CD4-positive, alpha-beta T cell treated with Interleukin-6 for 4 hours (primary cell): ENCODE measurements around the gene KRT37.
"Not testable (repeated sequence)": the region's sequence is repeated elsewhere in the genome, so short reads cannot be mapped to it uniquely, and the experiment has no call there.

Source experiments
- DNase-seq: peaks from one replicate; pipeline ENCODE4 v3.0.0-alpha.2; 2020; ENCODE audit warnings: mixed read lengths

Gene KRT37

DNA sequence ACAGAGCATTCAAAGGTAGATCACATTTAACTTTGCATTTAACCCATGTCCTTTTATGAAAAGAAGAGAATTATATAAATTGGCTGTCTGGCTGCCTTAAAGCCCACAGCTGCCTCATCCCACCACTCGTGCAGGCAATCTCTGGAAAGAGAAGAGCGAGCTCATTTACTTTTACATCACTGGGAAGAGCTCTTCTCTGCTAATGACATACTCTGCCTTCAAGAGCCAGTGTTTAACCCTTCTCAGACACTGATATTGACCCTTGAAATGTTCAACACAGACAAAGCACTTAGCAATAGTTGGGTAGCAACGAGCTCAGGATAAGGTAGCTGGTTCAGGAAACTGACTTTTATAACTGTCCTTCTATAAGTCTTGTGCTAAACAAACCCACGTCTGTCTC lies 9.6 kb upstream of the KRT37 start:
- no peak for DNase-seq

DNA sequence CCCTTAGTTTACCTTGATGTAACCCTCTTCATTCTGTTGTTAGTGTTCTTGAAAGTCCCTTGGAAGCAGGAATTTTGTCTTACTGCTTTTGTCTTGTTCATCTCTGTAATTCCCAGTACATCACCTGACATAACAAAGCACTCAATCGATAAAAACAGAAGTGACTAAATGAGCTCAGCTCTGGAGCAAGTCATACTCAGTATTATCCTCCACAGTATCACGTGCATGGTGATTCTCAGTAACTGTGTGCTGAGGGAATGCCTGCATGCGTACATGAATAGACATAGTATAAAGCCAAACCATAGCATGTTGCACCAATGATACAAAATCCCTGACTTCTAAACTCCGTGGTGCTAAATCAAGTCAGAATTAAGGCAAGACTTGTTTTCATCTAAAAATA lies 9.2 kb upstream of the KRT37 start:
- DNase-seq: no peak

DNA sequence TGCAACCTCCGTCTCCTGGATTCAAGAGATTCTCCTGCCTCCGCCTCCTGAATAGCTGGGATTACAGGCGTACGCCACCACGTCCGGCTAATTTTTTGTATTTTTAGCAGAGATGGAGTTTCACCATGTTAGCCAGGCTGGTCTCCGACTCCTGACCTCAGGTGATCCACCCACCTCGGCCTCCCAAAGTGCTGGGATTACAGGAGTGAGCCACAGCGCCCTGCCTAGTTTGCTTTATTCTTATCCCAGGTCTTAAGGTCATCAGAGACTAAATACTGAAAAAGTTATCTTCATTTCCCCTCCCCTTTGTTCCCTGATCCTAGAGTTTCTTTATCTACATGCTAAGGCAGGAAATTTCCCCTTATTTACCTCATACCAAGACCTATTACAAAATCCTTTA lies 6.0 kb upstream of the KRT37 start:
- DNase-seq: not testable (repeated sequence)

DNA sequence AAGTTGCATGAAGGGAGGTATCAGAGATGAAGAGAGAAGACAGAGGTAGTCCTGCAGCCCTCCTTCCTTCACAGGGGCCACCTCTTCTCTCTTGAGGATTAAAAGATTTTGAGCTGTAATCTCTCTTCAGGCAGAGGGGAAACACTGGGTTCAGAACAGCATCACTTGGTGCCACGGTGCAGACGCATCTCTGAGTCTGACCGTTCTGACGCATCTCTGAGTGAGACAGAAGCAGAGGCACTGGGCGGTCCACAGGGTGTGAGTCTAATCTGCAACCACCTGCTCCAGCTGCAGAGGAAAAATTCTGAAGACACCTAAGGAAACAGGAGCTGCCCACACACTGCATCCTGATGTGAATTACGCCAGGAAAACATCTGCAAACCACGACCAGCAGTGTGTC lies 5.3 kb upstream of the KRT37 start:
- DNase-seq: no peak

DNA sequence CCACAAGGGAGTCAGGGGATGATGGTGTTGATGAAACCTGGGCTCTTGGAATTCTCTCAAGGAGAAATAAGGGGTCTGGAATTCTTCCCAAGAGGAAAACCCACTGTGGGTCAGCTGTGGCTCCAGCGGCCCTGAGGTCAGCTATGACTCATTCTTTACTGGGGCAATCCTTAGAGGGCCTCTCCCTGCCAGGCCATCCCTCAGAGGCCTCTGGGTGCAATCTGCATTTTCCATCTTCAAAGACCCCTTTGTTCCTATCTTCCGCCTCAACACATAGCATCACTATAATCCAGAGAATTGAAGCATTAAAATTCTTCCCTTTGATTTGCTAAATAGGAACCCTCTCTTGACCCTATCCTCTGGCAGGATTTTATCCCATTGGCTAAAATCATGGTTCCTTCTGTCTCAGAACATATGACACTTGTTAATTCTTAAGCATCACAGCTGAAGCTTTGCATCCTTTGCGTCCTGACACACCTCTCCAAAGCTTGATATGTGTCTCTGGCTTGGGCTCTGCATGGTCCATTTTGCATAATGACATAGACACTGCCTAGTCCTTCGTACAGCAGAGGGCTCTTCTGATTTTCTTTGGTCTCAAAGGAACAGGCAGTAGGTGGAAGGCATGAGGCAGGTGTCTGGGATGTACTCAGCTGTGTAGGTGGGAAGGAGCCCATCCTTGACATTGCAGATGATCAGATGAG lies 4.4 kb upstream of the KRT37 start:
- no peak for DNase-seq

DNA sequence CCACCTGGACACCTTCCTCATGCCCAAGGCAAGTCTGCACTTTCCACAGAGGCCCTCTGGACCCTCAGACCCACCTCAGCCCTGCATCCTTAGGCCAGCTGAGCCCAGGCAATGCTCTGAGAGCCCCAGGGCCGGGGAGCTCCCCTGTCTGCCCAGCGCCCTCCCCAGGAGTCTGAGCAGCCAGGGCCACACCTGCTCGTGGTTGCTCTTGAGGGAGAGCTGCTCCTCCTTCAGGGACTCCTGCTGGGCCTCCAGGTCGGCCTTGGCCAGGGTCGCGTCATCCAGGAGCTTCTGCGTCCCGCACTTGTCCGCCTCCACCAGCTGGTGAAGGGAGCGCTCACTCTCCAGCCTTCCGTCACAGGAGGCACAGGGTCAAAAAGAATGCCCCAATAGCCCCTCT lies 1.8 kb downstream of the KRT37 start:
- DNase-seq: not testable (repeated sequence)

DNA sequence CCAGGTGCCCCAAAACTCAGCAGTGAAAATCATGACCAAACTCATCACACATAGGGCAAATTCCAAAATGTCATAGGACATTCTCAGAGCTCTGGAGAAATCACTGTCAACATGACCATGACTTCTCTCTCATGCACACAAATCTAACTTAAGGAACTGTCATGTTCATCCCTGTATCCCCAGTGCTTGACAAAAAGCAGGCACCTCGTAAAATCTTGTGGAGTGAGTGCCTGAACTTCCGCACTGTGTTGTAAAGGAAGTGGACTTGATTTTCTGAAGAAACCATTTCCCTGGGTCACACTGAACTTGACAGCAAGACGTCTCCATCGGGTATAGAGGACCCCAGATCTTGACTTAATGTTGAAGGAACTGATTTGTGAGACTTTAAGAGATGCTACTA lies 2.8 kb downstream of the KRT37 start:
- no peak for DNase-seq

DNA sequence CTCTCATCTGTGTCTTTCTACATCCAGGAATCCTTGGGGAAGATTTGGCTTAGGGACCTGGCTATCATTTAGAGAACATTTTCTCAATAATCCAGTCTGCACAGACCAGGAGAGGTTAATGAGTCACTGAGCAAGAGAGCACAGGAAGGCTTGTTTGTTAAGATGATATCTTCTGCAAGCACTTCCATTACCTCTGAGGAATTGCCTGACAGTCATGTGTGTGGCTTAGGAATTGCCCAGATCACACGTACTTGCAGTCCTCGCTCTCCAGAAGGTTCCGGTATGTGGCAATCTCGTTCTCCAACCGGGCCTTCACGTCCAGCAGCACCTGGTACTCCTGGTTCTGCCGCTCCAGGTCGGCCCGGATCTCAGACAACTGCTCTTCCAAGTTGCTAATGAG lies 3.3 kb downstream of the KRT37 start:
- no peak for DNase-seq

DNA sequence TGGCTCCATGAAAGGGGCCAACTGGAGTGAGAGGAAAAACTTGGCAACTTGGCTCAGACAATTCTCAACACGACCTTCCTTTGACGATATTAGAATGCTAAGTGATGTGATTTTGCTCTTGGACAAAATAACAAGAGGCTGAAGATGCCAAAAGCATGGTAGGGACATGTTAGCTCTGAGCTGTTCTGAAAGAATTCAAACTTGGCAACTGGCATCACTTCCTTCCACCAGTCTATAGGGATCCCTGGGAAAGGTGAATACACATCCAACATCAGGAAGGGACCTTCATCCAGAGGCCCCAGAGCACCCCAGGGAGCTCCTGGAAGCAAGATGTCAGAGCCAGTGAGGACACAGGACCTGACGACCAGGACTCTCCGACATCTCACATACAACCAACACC lies 4.3 kb downstream of the KRT37 start:
- no peak for DNase-seq

DNA sequence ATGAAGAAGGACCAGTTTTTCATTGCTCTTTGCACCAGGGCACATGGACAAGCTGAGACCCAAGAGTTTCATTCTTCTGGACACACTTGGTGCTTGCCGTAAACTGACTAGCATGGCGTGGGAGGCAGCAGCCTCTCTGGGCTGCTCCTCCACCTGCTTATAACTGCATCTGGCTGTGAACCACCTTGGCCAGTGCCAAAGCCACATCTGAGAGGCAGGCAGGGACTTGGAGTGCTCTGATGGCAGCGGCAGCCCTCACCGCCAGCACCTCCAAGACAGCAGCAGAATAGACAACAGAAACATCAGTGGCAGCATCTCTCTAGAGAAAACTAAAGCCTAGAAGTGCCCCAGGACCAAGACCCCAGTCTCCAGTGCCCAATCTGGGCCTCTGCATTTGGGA lies 4.7 kb downstream of the KRT37 start:
- no peak for DNase-seq

DNA sequence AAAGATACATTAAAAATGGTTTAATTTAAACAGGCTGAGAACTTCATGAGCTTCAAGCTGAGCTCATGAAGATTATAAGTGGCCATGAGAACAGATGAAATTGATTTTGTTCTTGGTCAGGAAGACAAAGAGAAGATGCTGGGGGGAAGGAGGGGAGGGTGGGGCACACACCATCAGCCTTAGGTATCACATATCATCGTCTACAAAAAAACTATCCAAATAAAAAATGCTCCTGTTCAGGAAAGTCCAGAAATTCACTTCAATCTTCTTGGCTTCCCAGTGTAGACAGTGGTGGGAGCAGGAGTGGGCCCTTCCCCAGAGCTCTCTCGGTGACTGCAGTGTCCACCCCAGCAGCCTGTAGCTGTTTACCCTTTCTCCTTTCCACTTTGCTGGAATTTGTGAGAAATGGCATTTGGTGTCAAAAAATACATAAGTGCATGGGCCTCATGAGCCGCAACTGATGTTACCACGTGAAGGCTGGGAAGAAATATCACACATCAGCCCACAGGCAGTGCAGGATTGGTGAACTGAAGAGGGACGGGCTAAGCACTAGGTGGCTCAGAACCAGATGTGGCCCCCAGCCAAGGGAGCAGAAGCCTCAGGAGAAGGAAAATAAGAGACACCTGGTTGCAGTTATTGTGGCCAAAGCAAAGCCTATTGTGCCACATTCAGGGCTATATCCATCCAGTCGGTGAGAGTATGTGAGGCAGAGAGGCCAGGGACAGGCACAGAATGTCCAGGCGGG lies 6.1 kb downstream of the KRT37 start:
- DNase-seq: no peak

DNA sequence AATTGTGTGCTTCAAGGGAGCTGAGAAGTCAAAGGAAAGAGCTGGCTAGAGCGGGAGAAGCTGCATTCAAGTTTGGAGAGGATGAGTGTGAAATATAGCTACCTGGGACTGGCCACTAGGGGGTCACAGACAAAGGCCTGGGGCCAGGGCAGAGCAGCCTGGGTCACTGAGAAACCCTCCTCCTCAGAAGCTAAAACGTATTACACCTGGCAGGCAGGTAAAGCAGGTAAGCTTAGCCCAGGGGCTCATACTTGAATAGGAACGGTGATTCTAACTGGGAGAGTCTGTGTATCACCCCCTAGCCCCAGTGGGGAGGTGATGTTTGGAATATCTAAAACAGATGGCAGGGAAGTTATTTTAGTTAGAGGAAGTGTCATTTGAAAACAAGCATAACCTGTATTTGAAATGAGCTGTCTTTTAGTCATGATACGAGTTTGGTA lies 6.8 kb downstream of the KRT37 start:
- no peak for DNase-seq

DNA sequence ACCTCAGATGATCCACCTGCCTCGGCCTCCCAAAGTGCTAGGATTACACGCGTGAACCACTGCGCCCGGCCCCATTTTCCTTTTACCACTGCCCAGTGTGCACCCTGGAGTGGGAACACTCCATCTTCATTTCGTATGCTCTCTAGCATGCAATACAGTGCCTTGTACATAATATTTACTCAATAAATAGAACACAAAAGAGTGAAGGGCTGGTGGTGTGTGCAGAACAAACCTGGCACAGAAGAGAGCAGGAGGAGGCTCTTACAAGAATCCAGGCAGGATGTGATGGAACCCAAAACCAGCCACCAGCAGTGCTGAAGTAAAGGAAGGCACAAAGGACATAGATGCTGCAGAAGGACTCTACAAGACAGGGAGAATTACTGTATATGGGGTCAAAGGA lies 7.3 kb downstream of the KRT37 start:
- no peak for DNase-seq

DNA sequence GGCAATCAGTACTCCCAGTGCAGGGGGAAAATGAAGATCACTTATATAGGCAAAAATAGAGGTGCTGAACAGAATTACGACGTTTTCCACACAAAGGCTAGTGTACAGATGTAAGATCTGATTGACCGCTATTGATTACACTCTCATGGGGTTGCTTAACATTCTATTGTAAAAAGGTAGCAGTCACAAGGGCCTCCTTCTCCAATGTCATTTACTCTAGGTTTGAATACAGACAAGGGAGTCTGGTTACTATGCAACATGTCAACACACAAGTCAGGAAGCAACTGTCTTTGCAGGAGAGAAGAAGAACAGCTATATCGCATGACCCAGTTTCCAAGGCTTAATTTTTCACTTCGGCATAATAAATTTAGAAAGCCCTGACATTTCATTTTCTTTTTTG lies 7.9 kb downstream of the KRT37 start:
- DNase-seq: no peak

DNA sequence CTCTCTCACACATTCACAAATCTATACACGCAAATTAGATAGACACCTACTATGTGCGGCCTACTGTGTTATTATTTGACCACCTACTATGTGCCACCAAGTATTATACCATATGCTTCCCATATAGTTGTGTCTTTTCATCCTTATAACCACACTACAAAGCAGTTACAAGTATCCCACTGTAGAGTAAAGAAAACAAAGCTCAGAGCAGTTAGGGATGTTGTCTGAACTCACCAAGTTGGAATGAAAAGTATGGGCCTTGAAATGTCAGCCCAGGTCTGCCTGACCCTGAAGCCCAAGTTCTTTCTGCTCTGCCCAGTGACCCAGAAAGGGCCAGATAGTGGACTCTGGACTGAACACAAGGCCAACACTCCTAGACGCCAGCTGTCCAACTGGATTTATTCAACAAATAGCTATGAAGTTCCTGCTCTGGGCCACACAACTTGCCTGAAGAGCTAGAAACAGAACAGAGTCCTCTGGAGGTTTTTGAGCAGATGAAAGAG lies 8.5 kb downstream of the KRT37 start:
- DNase-seq: no peak

DNA sequence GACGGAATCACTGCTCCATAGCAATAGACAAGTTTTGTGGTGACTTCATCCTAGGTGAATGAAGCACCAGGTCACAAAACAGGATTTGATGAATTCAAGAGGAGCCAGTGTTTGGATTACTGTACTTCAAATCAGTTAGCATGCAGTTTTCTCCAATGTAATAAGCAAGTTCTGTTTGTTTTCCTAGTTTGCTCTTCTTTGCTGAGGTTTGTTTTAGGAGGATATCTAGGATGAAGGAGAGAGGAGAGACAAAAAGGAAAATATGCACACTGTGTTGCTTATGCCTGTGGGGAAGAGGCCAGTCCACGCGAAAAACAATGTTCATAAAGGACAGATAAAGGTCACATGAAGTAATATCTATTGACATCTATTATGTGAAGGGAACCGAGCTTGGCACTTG lies 9.0 kb downstream of the KRT37 start:
- DNase-seq: no peak

DNA sequence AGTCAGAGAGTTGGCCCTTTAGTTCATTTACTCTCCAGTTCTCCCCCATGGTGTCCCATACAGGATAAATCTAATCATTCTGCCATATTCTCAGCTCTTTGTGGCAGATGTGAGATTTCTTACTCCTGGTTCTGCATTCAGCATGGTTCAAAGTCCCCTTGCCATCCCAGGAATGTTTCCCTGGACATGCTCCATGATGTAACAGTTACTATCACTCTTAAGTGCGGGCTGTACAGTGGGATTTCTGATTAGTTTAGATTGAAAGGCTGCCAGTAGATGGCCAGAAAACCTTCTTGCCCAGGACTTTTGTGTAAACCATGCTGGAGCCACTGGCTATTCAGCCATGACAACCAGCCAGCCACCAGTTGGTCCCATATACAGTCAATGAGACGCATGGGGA lies 10.4 kb downstream of the KRT37 start:
- DNase-seq: no peak

DNA sequence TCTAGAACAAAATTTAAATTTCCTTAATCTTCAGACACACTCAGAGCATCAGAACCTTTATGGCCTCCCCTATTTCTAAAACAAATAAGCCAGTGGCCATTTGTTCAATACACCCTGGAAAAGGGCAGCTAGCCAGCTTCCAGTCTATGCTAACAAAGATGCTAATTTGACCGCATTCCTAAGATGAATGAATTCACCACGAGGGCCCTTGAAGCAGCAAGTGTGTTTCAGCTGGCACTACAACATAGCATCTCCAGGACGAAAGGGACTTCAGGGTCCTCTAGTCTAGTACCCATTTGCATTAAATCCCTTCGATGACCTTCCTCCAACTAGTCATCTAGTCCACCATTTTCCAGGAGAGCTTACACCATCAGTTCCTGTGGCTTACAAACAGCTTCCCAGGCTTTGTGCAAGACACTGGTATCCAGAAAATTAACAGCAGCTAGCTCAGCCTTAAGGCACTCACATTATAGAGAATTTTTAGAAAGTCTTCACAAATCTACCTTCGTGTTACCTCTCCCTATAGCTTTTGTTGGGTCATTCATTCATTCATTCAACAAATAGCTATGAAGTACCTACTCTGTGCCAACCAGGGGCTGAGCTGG lies 10.9 kb downstream of the KRT37 start:
- DNase-seq: no peak

DNA sequence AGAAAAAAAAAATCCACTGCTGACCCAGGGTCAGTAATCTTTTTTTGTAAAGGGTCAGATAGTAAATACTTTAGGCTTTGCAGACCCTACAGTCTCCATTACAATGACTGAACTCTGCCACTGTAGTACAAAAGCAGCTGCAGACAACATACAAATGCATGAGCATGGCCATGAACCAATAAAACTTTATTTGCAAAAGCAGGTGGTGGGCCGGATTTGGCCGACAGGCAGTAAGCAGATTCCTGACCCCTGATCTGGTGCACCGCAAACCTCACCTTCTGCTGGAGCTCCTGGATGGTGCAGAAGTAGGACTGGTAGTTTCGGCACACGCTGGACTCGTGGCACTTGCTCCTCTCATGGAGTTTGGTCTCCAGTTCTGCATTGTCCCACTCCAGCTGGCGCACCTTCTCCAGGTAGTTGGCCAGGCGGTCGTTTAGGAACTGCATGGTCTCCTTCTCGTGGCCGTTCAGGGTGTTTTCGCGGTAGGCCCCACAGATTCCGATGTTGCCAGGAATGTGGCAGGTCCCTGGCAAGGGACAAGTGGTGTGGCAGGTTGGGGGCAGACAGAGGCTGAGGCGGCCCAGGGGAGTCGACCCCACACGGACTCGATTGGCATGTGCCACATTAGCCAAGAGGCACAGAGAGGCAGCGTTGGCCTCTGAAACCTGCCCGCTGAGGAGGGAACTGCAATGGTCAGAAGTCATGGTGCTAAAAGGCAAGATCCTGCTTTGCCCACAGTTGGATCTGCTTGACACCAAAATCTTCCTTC lies 13.1 kb downstream of the KRT37 start:
- no peak for DNase-seq

DNA sequence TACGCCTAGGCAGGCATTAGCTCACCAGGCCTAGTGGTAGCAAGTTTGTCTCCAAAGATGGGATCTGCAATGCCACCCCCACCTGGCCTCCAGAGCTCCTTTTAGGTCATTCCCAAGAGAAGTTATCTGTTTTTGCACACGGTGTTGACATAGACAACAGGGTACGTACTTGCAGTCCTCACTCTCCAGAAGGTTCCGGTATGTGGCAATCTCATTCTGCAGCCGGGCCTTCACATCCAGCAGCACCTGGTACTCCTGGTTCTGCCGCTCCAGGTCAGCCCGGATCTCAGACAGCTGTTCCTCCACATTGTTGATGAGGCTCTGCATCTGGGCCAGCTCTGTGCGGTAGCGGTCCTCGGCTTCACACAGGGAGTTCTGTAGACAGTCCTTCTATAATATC lies 17.2 kb downstream of the KRT37 start:
- no peak for DNase-seq

DNA sequence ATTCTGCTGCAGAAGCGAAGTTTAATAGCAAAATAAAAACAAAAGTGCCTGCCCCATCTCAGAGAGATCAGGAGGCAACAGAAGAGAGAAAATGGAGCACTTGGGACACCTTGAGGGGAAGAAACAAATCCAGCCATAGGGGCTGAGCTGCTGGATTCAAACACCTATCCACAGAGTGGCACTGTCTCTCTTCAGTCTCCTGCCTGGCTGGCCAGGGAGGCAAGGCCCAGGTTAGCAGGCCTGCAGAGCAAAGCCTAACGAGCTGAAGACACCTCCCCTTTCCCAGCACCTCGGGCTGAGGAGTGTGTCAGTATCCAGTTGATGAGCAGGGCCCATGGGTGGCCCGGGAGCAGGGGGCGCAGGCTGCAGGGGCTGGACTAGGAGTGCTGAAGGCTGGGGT lies 18.2 kb downstream of the KRT37 start:
- DNase-seq: no peak

DNA sequence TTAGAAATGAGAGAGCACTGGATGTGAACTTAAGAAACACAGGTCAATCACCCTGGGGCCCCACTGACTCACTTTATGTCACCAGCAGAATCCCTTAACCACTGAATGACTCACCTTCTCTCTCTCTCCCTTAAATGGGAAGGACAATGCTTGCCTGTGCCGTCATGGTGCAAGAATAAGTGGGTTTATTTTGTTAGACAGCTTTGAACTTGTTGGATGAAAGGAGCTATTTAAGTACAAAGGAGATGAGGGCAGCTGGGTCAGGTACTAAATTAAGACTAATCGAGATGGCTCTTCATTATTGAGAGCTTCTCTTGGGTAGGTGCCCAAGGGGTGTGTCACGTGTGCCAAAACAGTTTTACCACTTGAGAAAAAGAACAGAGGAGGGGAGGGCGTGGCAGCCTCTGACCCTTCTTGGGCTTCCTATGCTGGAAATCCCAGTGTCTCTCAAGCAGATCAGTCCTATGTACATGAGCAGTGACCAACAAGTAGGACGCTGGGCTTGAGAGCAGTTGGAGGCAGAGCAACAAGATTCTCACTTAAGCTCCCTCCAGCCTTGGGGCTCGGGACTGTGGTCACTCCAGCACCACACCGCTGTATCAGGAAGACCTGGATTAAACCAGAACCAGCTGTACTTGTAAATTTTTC lies 20.2 kb downstream of the KRT37 start:
- DNase-seq: peak; percentile 52
